A549 treated with RU486 at 1 μM for 4 hours (cell line): ENCODE measurements around the gene LTF. TPM values are rescaled to one million over a fixed set of nuclear protein-coding genes. Genes with fewer than 3 reads are reported as not detected.

Experiments
- total RNA-seq: library from RNA; stranded (reverse); fragments of 200-300 nt; extraction: Qiagen RNA extraction; gene quantifications from 5 replicates; pipeline ENCODE4 v1.2.3, GENCODE V29; 2022; ENCODE audit warnings: low read depth

LTF gene
- not detected in 5 replicates for total RNA-seq

GRCh38 chr3:46464326-46465195, at the start of gene LTF:
TSS of gene LTF (minus strand) at chr3:46464905. CDS start at chr3:46464867, 38 bp downstream.

GRCh38 chr3:46497556-46498265, 33.0 kb upstream of the LTF start, which contains the start of gene RTP3:
TSS of gene RTP3 (plus strand) at chr3:46497976. CDS start at chr3:46498063, 87 bp downstream.

DNA sequence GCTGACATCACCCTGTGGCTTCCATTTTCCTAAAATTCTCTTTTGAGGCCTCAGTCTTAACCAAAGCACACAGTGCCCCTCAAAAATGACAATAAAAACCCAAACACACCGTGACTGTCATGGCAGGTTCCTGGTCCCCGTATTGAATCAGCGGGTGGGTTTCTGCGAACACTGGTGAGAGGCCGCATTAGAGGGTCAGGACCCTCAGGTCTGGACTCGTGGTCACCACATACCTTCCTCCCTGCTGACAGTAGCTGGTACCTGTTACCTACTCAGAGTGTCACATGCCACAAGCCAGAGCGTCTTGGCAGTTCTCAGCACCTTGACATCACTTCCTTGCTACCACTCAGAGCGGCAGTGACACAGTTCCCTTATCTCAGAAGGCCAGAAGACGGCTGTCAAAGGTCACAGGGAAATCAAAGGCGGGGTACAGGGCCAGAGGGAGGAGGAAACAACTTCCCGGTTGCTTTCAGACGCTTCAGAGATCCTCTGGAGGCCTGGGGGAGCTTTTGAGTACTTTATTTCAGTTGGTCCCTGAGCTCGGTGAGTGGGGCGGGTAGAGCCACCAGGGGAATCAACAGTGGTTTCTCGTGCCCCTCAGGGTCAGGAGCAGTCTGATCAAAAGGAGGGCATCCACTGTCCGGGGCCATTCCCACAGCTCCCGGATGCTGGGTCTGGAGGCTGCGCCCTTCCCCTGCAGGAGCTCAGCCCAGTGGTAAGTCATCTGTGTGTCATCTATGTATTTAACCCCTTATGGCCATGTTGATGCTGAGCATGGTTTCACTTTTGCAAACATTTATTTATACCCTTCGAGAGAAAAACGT, 57.7 kb downstream of the LTF start, which contains the start of the genes CCR5AS and CCRL2:
Gene CCR5AS (minus strand): TSS at position 279 of the 824 bp plus-strand sequence.
Gene CCRL2 (plus strand): TSS at position 472 of the 824 bp plus-strand sequence. CDS start 821 bp downstream, outside the sequence.

Other genes starting within 250 kb of the LTF start
- gene CCR3, start 222.4 kb downstream of the LTF start, total RNA-seq = not detected in 5 replicates
- not detected in 5 replicates for gene CCR2, start 110.8 kb downstream of the LTF start, total RNA-seq
- gene CCR5, start 94.0 kb downstream of the LTF start, total RNA-seq = not detected in 5 replicates
- gene CCRL2, start 57.6 kb downstream of the LTF start, total RNA-seq = 0.12 to 0.43 TPM (median 0.23 TPM) in 4 of 5 replicates, not detected in the other
- gene RTP3, start 33.1 kb upstream of the LTF start, total RNA-seq = not detected in 5 replicates
- gene LRRC2, start 101.4 kb upstream of the LTF start, total RNA-seq = not detected in 5 replicates
- gene FAM240A, start 147.6 kb upstream of the LTF start, total RNA-seq = not detected in 5 replicates
- 4.5 to 7.8 TPM (median 6.3 TPM) in 5 replicates for gene ALS2CL, start 228.8 kb upstream of the LTF start, total RNA-seq
- 0.13 to 0.24 TPM (median 0.18 TPM) in 4 of 5 replicates, not detected in the other for gene TMIE, start 236.5 kb upstream of the LTF start, total RNA-seq